Activated T-helper 1 cell treated with anti-CD3 and anti-CD28 coated beads, Interleukin-12 subunit alpha, Interleukin-12 subunit beta, Interleukin-2, Interleukin-4 antibody, amounts not matched to agents 30 ng/mL and 10 ng/mL and 1 ng/mL, durations not matched to agents 14 hours and 24 hours and 36 hours (primary cell): Measurements from ENCODE around the gene PRLHR. TPM values are rescaled to one million over a fixed set of nuclear protein-coding genes. Genes with fewer than 3 reads are reported as not detected.
"Not testable (repeated sequence)": the region's sequence is repeated elsewhere in the genome, so short reads cannot be mapped to it uniquely, and the experiment has no call there.

Experiments
- DNase-seq: peaks from one replicate; pipeline ENCODE4 v3.0.0; 2021; ENCODE audit warnings: low spot score
- H3K27ac Mint-ChIP-seq: one replicate; pipeline ENCODE4 v1.8.0; 2021; ENCODE audit warnings: mild to moderate bottlenecking, mixed read lengths
- H3K27me3 Mint-ChIP-seq: one replicate; pipeline ENCODE4 v1.8.0; 2022; ENCODE audit warnings: mild to moderate bottlenecking, moderate library complexity, mixed read lengths; ENCODE audit not compliant: insufficient read depth
- H3K36me3 Mint-ChIP-seq: one replicate; pipeline ENCODE4 v1.8.0; 2021; ENCODE audit warnings: low read depth, mixed read lengths
- H3K4me1 Mint-ChIP-seq: one replicate; pipeline ENCODE4 v1.8.0; 2021; ENCODE audit warnings: low read depth, mixed read lengths
- H3K4me3 Mint-ChIP-seq: one replicate; pipeline ENCODE4 v1.8.0; 2021; ENCODE audit warnings: mild to moderate bottlenecking, moderate library complexity, mixed read lengths
- H3K9me3 Mint-ChIP-seq: one replicate; pipeline ENCODE4 v1.8.0; 2021; ENCODE audit warnings: mixed read lengths
- intact Hi-C: fragments of 100-400 bp; cut with micrococcal nuclease; formaldehyde crosslinking; loops from one replicate; pipeline ENCODE4 v1.15.1; 2024
- total RNA-seq: library from RNA; stranded (reverse); gene quantifications from 2 replicates; pipeline ENCODE4 v1.2.3, GENCODE V29; 2022

Gene PRLHR
- not detected in 2 replicates for total RNA-seq

DNA sequence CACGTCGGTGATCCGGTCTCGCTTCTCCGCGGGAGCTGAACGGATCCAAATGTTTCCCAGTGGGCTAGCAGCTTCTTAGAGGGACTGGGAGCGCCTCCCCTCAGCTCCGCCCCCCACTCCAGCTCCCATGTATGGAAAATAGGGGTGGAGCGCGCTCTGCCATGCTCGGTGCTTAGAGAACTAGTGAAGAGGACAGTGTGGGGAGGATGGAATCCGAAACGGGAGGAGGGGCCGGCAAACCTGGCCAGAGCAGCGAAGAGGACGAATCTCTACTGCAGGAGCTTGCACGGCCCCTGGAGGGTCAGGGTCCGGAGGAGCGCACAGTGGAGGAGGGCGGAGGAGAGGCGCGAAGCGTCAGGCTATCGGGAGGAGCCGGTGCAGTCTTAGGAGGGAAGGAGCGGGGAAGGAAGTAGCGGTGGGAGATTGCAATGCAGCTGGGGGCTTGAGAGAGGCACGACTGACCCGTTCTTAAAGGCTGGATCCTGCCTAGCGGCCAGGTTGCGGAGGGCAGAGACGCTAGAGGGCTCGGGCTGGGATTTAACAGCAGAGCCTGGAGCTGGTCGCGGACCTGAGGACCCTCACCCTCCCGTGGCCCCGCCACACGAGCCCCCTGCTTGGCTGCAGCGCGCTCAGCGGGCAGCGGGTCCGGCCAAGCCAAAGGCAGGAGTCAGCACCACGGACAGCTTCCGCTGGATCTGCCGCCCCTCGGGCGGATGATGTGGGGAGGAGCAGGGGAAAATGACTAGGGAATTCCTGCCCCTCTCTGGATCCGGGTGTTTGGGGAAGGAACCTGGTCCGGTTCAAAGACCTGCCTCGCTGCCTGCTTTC lies at the start of gene PRLHR:
Gene PRLHR, minus strand, starts transcription at position 51 of the 828 bp plus-strand sequence. CDS start 404 bp downstream, outside the sequence.
- Mint-ChIP-seq H3K36me3 (no peaks in the 10 kb centered on the region), H3K4me1 (no peaks in the 10 kb centered on the region), H3K9me3 (no peaks in the 10 kb centered on the region), H3K27ac (peak within 1 kb of the TSS; percentile 58), H3K4me3 (no peak within 1 kb of the TSS), H3K27me3 (peaks cover 40% of the 10 kb centered on the region)
- DNase-seq: no peak
- intact Hi-C loops: no loop called here

DNA sequence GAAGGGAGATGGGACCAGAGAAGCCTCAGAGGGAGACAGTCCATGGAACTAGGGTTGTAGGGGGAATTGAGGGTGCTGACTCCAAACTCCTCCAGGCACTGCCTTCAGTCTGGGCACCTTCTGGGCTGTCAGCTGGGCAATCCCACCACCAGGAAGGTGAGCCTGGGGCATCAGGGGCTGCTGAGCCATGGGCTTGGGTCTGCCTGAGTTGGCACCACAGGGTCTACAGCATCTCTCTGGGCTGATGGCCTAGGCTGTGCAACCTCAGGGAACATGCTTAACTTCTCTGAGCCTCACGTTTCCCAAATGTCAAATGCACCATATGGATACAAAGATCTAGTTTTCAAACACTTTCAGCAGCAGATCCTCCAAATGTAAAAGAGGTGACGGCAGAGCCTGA lies 46.8 kb upstream of the PRLHR start:
- peaks cover 3% of the 10 kb centered on the region for H3K27me3 Mint-ChIP-seq
- no peak for DNase-seq
- no peaks in the 10 kb centered on the region for H3K4me1 Mint-ChIP-seq

DNA sequence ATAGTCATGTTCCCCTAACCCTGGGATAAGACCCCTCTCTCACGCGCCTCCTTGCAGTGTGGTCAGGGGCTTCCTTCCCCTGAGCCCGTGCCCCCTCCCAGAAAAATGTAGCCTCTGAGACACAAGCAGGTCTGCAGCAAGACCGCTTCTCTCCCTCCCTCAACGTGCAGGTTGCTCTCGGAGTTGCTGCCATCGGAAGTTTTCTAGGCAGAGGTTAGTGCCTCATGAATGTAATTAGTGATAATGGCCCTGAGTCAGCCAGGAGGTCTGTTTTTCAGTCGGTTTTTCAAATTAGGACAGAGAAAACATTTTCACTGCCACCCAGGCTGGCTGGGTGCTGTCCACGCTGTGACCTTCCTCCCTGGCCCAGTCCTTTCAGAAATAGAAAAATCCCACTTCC lies 43.2 kb upstream of the PRLHR start:
- no peak for DNase-seq
- H3K9me3 Mint-ChIP-seq: no peaks in the 10 kb centered on the region
- intact Hi-C loops: no loop called here
- H3K4me1 Mint-ChIP-seq: no peaks in the 10 kb centered on the region
- no peaks in the 10 kb centered on the region for H3K36me3 Mint-ChIP-seq
- no peak overlapping the region for H3K4me3 Mint-ChIP-seq
- peaks cover 3% of the 10 kb centered on the region for H3K27me3 Mint-ChIP-seq
- H3K27ac Mint-ChIP-seq: no peak overlapping the region

More for the DNA sequence above, 46.8 kb upstream of the PRLHR start:
- no peak overlapping the region for H3K4me3 Mint-ChIP-seq
- H3K36me3 Mint-ChIP-seq: no peaks in the 10 kb centered on the region
- no peak overlapping the region for H3K27ac Mint-ChIP-seq
- intact Hi-C loops: no loop called here
- no peaks in the 10 kb centered on the region for H3K9me3 Mint-ChIP-seq

DNA sequence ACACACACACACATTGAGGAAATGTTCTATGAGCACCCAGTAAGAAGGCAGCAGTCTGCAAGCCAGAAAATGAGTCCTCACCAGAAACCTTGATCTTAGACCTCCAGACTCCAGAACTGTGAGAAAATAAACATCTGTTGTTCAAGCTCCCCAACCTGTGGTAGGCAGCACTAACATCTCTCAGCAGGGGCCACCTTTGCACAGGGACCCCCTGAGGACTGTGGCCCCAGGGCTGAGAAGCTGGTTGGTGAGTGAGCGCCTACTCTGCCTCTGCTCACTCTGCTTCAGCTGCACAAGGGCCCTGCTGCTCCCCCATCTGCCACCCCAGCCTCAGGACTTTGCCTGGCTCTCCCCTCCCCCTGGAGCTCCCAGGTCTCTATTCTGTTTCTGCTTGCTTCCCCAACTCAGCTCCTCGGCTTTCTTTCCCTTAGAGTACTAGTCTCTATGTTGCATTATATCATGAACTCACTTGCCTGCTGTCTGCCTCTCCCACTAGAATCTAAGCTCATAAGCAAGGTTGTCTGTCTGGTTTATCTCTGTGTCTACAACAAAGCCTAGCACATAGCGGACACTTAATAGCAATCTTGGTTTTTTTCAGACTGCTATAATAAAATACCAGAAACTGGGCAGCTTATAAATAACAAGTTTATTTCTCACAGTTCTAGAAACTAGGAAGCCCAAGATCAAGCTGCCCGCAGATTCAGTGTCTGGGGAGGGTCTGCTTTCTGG lies 40.4 kb upstream of the PRLHR start:
- H3K9me3 Mint-ChIP-seq: no peaks in the 10 kb centered on the region
- no peak overlapping the region for H3K27ac Mint-ChIP-seq
- peaks cover 3% of the 10 kb centered on the region for H3K27me3 Mint-ChIP-seq
- intact Hi-C loops: no loop called here
- no peak for DNase-seq
- no peaks in the 10 kb centered on the region for H3K4me1 Mint-ChIP-seq
- no peaks in the 10 kb centered on the region for H3K36me3 Mint-ChIP-seq
- no peak overlapping the region for H3K4me3 Mint-ChIP-seq

DNA sequence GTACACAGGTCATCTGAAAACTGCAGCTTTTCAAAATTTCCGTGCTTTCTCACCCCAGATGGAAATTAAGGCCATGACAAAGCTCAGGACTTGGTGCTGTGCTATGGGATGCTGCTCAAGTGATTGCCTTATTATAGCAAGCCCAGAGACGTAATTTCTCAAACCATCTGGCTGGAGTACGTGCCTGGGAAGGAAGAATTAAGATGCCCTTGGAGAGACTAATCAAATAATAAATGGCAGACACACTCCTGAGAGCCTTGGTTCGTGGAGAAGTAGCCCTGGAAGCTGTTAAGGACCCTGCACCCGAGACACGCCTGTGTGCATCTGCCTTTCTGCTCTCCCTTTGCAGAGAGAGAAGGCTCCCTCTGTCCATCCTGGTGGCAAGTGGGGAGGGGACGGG lies 38.3 kb upstream of the PRLHR start:
- Mint-ChIP-seq H3K4me1 (no peaks in the 10 kb centered on the region), H3K4me3 (no peak overlapping the region), H3K9me3 (no peaks in the 10 kb centered on the region), H3K36me3 (no peaks in the 10 kb centered on the region), H3K27ac (no peak overlapping the region), H3K27me3 (peaks cover 9% of the 10 kb centered on the region)
- intact Hi-C loops: no loop called here
- no peak for DNase-seq

DNA sequence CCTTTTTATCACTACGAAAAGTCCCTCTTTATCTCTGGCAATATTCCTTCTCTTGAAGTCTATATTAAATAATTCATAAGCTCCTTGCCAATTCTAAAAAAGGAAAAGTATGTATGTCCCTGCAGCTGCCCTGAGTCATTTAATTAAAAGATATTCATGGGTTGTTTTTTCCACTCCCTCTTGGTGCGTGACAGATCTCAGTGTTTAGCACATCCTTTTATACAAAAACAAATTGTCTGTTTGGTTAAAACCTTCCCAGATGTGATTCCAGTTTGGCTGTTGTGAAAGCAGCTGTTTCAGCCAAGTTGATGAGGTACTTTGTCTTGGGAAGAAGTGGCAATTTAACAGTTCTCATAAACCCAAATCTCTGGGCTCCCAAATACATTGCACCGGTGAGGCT lies 33.8 kb upstream of the PRLHR start:
- intact Hi-C loops: no loop called here
- Mint-ChIP-seq H3K9me3 (no peaks in the 10 kb centered on the region), H3K4me1 (no peaks in the 10 kb centered on the region), H3K4me3 (no peak overlapping the region), H3K27ac (no peak overlapping the region), H3K27me3 (peaks cover 8% of the 10 kb centered on the region), H3K36me3 (no peaks in the 10 kb centered on the region)
- DNase-seq: no peak

DNA sequence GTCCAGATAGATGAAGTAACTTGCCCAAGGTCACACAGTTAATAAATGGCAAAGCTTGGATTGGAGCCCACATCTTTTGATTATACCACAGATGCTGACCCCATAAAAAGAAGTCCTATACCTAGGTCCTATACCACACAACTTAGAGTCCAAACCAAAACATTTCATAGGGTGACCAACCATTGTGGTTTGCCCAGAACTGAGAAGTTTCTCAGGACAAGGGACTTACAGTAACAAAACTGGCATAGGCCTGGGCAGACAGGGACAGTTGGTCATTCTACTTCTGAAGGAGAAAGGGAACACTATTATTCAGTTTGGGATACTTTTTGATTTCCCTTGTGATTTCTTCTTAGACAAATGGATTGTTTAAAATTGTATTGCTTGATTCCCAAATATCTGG lies 32.9 kb upstream of the PRLHR start:
- Mint-ChIP-seq H3K27ac (no peak overlapping the region), H3K36me3 (no peaks in the 10 kb centered on the region), H3K27me3 (peaks cover 8% of the 10 kb centered on the region), H3K4me3 (no peak overlapping the region), H3K9me3 (no peaks in the 10 kb centered on the region), H3K4me1 (no peaks in the 10 kb centered on the region)
- intact Hi-C loops: no loop called here
- no peak for DNase-seq

DNA sequence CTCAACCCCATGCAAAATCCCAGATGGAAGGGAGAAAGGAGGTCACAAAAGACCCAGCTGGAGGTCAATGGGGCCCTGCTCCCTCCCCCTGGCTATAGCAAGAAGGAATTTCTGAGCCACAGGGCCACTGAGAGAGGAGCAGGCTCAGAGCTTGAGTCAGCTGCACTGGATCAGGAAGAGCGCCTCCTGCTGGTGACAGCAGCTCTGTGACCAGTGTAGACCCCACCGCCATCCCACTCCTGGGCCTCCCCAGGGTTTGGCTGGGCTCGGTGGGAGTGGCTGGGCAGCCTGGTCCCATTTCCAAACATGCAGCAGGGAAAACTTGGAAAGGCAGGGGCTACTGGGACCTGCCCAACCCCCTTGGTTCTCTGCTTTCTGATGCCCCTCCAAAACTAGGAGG lies 31.5 kb upstream of the PRLHR start:
- peaks cover 10% of the 10 kb centered on the region for H3K27me3 Mint-ChIP-seq
- peaks cover under 1% of the 10 kb centered on the region for H3K4me1 Mint-ChIP-seq
- H3K9me3 Mint-ChIP-seq: no peaks in the 10 kb centered on the region
- no peak overlapping the region for H3K27ac Mint-ChIP-seq
- H3K4me3 Mint-ChIP-seq: no peak overlapping the region
- DNase-seq: no peak
- intact Hi-C loops: no loop called here
- H3K36me3 Mint-ChIP-seq: no peaks in the 10 kb centered on the region

DNA sequence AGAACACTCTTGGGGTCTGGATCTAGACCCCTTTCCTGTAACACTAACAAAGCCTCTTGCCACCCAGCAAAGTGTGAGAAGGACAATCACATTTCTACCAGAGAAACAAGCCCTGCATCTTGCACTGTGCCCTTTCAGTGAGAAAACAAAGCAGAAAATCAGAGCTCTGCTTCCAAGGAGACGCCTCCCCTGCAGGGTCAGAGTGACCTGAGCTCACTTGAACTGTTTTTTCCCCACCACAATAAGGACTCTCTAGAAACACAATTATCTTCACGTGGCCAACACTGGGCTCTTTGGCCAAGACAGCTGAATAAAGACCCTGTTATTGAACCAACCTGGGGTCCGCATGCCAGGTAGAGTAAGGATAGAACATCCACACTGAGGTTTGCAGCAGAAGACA lies 30.1 kb upstream of the PRLHR start:
- peaks cover 10% of the 10 kb centered on the region for H3K27me3 Mint-ChIP-seq
- no peaks in the 10 kb centered on the region for H3K36me3 Mint-ChIP-seq
- H3K9me3 Mint-ChIP-seq: no peaks in the 10 kb centered on the region
- peaks cover 12% of the 10 kb centered on the region for H3K4me1 Mint-ChIP-seq
- H3K27ac Mint-ChIP-seq: no peak overlapping the region
- intact Hi-C loops: no loop called here
- H3K4me3 Mint-ChIP-seq: no peak overlapping the region
- DNase-seq: no peak

DNA sequence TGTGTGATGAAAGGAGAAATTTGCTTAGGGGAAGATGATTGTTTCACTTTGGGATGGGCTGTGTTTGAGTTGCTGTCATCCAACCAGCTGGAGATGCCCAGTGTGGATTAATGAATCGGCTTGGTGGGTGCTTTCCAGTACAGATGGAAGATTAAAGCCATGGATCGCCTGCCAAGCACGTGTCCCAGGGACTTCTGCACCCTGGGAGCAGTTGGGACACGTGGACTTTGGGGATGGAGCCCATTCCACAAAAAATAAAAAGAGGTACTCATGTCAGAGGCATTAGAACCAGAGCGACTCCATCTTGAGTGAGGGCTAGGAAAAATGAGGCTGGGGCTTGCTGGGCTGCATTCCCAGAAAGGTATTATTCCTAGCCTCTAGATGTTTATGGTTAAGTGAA lies 29.3 kb upstream of the PRLHR start:
- Mint-ChIP-seq H3K4me1 (peaks cover 12% of the 10 kb centered on the region), H3K27ac (no peak overlapping the region), H3K4me3 (no peak overlapping the region), H3K36me3 (no peaks in the 10 kb centered on the region), H3K27me3 (peaks cover 8% of the 10 kb centered on the region), H3K9me3 (no peaks in the 10 kb centered on the region)
- no peak for DNase-seq
- intact Hi-C loops: no loop called here

DNA sequence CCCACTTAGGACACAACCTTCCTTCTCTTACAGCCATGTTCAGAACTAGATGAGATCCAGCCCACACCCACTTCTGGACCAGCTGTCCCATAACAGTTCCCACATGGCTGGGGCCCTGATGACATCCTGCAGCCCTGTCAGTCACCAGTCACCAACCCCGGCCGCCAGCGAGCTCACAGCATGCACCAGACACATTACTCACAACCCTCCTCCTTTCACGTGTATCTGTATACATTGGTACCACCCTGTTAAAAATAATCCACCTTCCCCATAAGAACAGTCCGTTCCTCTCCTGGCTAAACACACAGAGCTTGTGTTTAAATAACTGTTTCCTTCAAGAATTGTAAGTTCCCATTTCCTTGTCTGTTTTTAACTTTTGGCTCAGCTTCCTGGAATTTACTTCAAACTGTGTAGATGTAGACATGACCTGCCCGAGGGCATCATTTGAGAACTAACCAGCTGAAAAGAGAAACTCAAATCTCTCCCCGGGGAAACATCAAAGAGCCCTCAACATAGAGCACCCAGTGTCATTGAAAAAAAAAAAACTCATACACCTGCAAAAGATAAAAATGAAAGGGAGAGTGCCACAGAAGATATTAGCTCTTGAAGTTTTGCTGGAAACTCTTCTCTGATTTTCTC lies 26.0 kb upstream of the PRLHR start:
- no peak for DNase-seq
- Mint-ChIP-seq H3K4me1 (peaks cover 12% of the 10 kb centered on the region), H3K27ac (no peak overlapping the region), H3K9me3 (no peaks in the 10 kb centered on the region), H3K36me3 (no peaks in the 10 kb centered on the region), H3K27me3 (peaks cover 2% of the 10 kb centered on the region), H3K4me3 (no peak overlapping the region)
- intact Hi-C loops: no loop called here

DNA sequence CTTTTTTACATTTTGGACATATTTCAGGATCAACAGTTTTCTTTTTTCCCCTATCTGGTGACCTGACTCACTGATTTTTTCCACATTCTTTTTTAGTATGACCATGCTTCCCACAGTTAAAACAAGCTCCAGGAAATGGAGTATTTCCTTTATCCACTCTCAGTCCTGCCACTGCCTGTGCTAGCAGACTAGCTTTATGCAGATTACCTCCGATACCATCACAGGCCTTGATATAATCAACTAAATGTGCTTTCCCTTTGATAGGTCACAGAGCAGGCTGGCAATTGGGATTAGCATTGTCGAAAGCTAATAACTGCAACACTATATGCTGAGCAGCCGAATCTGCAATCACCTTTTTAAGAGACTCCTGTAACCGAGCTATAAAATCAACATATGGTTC lies 18.4 kb upstream of the PRLHR start:
- H3K27me3 Mint-ChIP-seq, intact Hi-C loops, H3K4me1 Mint-ChIP-seq: not testable (repeated sequence)

DNA sequence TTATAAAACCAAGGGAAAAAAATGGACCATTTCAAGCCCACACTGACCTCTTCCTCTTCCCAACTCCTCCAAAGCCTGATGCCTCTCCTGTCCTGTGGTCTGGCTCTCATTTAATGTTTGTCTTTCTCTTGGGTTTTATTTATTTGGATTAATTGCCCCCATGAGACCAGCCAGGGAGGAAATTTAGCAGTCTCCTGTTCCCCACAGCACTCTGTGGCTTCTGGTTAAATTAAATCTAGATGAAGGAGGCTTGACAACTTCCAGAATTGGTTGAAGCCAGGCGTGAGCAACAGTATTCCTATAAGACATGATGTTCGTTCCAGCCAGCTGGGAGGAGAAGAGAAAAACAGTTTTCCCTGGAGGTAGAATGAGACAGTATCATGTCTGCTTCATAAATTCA lies 15.1 kb upstream of the PRLHR start:
- H3K9me3 Mint-ChIP-seq: peaks cover 5% of the 10 kb centered on the region
- DNase-seq: no peak
- H3K4me1 Mint-ChIP-seq: no peaks in the 10 kb centered on the region
- H3K4me3 Mint-ChIP-seq: no peak overlapping the region
- H3K27me3 Mint-ChIP-seq: peaks cover 2% of the 10 kb centered on the region
- no peaks in the 10 kb centered on the region for H3K36me3 Mint-ChIP-seq
- intact Hi-C loops: no loop called here
- H3K27ac Mint-ChIP-seq: no peak overlapping the region

More for the DNA sequence above, 18.4 kb upstream of the PRLHR start:
- H3K27ac Mint-ChIP-seq, H3K9me3 Mint-ChIP-seq, H3K4me3 Mint-ChIP-seq, H3K36me3 Mint-ChIP-seq, DNase-seq: not testable (repeated sequence)
